OCI-LY7 (cell line): Measurements from ENCODE around the gene PGLYRP3. TPM values are rescaled to one million over a fixed set of nuclear protein-coding genes. Genes with fewer than 3 reads are reported as not detected.

Experiments used
- BruUV-seq: library from RNA; stranded (reverse); fragments of 400-500 nt; replicated peaks from 2 replicates; lab custom pipeline; 2021; lab: Mats Ljungman, UMichigan
- CTCF ChIA-PET: fragments of 300-600 bp; sonication (Branson Sonifier 250); formaldehyde crosslinking; loops from one replicate; lab custom pipeline; 2022; ENCODE audit warnings: antibody characterized with exemption; ENCODE audit not compliant: unreplicated experiment; lab: Charles Lee
- POLR2A ChIA-PET: fragments of 300-600 bp; sonication (Branson Sonifier 250); formaldehyde crosslinking; loops from one replicate; lab custom pipeline; 2022; ENCODE audit warnings: antibody characterized with exemption; lab: Charles Lee
- DNase-seq: peaks from one replicate; pipeline ENCODE4 v3.0.0-alpha.2; 2015; ENCODE audit warnings: low spot score
- H2AFZ ChIP-seq: fragments of 200-600 bp; sonication (generic), shearing (Covaris generic); 2 replicates; pipeline ENCODE4 v1.6.1; 2014; ENCODE audit warnings: mild to moderate bottlenecking, antibody characterized with exemption, low read length, moderate library complexity
- H3K27ac ChIP-seq: fragments of 200-600 bp; sonication (generic); 2 replicates; pipeline ENCODE4 v1.5.1; 2014; ENCODE audit warnings: mixed run types, low read depth, mild to moderate bottlenecking, moderate library complexity, low read length, inconsistent platforms; ENCODE audit not compliant: poor library complexity, severe bottlenecking
- H3K36me3 ChIP-seq: fragments of 200-600 bp; sonication (generic); 2 replicates; pipeline ENCODE4 v1.6.1; 2014; ENCODE audit warnings: mild to moderate bottlenecking, antibody characterized with exemption, low read length, moderate library complexity, mixed read lengths; ENCODE audit not compliant: insufficient read depth
- H3K4me1 ChIP-seq: fragments of 200-600 bp; sonication (generic); 2 replicates; pipeline ENCODE4 v1.5.1; 2014; ENCODE audit warnings: mild to moderate bottlenecking, low read length; ENCODE audit not compliant: insufficient read depth, poor library complexity, severe bottlenecking
- H3K4me2 ChIP-seq: fragments of 200-600 bp; sonication (generic); 2 replicates; pipeline ENCODE4 v1.6.1; 2014; ENCODE audit warnings: mild to moderate bottlenecking, low read length
- H3K4me3 ChIP-seq: fragments of 200-600 bp; sonication (generic); 2 replicates; pipeline ENCODE4 v1.5.1; 2014; ENCODE audit warnings: mild to moderate bottlenecking, low read depth, low read length; ENCODE audit not compliant: poor library complexity, severe bottlenecking
- H3K79me2 ChIP-seq: fragments of 200-600 bp; sonication (generic); 2 replicates; pipeline ENCODE4 v1.6.1; 2016; ENCODE audit warnings: low read depth, mild to moderate bottlenecking, low read length, moderate library complexity, mixed read lengths; ENCODE audit not compliant: insufficient read depth
- H3K9me2 ChIP-seq: fragments of 200-600 bp; sonication (generic); 2 replicates; pipeline ENCODE4 v1.6.1; 2016; ENCODE audit warnings: mild to moderate bottlenecking, low read length, mixed read lengths; ENCODE audit not compliant: insufficient read depth
- H3K9me3 ChIP-seq: fragments of 200-600 bp; sonication (generic); 2 replicates; pipeline ENCODE4 v1.6.1; 2014; ENCODE audit warnings: mild to moderate bottlenecking, mixed run types, low read length, mixed read lengths
- H4K20me1 ChIP-seq: fragments of 200-600 bp; sonication (generic); 2 replicates; pipeline ENCODE4 v1.6.1; 2014; ENCODE audit warnings: mild to moderate bottlenecking, antibody characterized with exemption, low read length, moderate library complexity, mixed read lengths; ENCODE audit not compliant: insufficient read depth
- EZH2phosphoT487 ChIP-seq: fragments of 200-600 bp; sonication (generic); IDR thresholded peaks from 2 replicates; pipeline ENCODE4 v1.6.1; 2018; ENCODE audit warnings: low read depth, borderline replicate concordance, mild to moderate bottlenecking, mixed run types, antibody characterized with exemption, low read length, moderate library complexity, mixed read lengths
- intact Hi-C: fragments of 100-400 bp; cut with micrococcal nuclease; formaldehyde crosslinking; loops from one replicate; pipeline ENCODE4 v1.10.0; 2022; ENCODE audit not compliant: unreplicated experiment
- total RNA-seq, 2 experiments: library from RNA; depleted of rRNA in 1 of 2; stranded (reverse); fragments of >200 nt in 1 of 2; shearing (Covaris generic) in 1 of 2; gene quantifications; 2 replicates each; pipeline ENCODE4 v1.2.3, GENCODE V29; 2014 to 2022
- TF ChIP-seq, protein P1 (sequence below): fragments of 200-600 bp; sonication (generic); conservative IDR thresholded peaks from 2 replicates; pipeline ENCODE4 v1.5.1; 2014; ENCODE audit warnings: mild to moderate bottlenecking, antibody characterized with exemption, low read length, moderate library complexity, mixed read lengths

Gene PGLYRP3
- total RNA-seq, 2 experiments from 2014 or later: not detected

DNA sequence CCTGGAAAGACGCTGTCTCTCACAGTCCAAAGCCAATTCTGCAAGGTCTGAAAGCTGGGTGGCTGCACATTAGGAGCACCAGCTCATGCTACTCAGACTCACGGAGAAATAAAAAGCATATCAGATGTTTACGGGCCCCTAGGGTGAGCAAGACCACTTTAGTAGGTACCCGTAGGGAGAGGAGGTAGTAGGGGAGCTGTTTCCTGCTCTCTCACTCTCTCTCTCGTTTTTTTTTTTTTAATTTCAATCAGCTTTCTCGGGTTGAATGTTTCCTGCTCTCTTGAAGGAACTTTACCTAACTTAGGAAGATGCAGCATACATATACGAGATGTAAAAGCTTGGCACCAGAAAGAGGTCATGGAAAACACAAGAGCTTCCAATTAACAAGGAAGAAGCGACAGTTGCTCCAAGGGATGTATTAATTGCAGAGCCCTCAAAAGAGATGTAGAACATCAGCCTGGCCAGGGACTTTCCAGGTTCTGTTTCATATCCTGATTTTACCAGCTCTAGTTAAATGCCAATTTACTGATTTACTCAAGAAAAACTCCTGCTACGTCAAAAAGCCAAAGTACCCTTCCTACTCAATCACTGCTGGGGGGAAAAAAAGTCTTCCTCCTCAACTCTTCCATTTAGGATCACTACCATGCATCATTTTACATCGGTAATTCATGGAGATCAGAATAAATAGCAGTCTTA lies 50.1 kb downstream of the PGLYRP3 start:
- POLR2A ChIA-PET: interaction anchor here (0.7 kb wide), 1 partner anchor 27 kb away, joined by 3 read pairs; no protein-coding TSS in a partner anchor
- Histone ChIP-seq H2AFZ (no peak overlapping the region), H3K4me1 (no peaks in the 10 kb centered on the region), H3K36me3 (no peaks in the 10 kb centered on the region), H4K20me1 (no peaks in the 10 kb centered on the region), H3K27ac (no peak overlapping the region), H3K4me2 (no peak overlapping the region), H3K9me2 (no peaks in the 10 kb centered on the region), H3K9me3 (no peaks in the 10 kb centered on the region), H3K4me3 (no peak overlapping the region), H3K79me2 (no peaks in the 10 kb centered on the region)
- intact Hi-C loops: no loop called here
- BruUV-seq: no TSS peak
- no peak for TF ChIP-seq EZH2phosphoT487
- TF ChIP-seq, protein P1, sequence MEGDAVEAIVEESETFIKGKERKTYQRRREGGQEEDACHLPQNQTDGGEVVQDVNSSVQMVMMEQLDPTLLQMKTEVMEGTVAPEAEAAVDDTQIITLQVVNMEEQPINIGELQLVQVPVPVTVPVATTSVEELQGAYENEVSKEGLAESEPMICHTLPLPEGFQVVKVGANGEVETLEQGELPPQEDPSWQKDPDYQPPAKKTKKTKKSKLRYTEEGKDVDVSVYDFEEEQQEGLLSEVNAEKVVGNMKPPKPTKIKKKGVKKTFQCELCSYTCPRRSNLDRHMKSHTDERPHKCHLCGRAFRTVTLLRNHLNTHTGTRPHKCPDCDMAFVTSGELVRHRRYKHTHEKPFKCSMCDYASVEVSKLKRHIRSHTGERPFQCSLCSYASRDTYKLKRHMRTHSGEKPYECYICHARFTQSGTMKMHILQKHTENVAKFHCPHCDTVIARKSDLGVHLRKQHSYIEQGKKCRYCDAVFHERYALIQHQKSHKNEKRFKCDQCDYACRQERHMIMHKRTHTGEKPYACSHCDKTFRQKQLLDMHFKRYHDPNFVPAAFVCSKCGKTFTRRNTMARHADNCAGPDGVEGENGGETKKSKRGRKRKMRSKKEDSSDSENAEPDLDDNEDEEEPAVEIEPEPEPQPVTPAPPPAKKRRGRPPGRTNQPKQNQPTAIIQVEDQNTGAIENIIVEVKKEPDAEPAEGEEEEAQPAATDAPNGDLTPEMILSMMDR: no peak
- DNase-seq: no peak
- CTCF ChIA-PET: interaction anchor here (1.0 kb wide), 1 partner anchor 9 kb away, joined by 3 read pairs; no protein-coding TSS in a partner anchor

DNA sequence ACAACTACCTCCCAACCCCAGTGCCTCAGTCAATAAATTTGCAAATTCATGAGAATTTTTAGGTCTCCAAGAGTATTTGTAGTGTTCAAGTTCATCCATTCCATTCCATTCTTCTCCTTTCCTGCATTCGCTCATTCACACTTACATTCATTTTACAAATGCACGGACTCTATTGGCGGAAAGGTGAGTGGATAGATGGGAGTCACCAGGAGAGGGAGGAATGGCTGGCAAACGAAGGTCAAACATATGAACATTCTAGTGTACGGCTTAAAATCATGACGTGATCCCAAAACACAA lies 50.7 kb downstream of the PGLYRP3 start:
- H3K36me3 ChIP-seq: no peaks in the 10 kb centered on the region
- no peak overlapping the region for H3K27ac ChIP-seq
- no peak overlapping the region for H2AFZ ChIP-seq
- intact Hi-C loops: no loop called here
- no TSS peak for BruUV-seq
- no peaks in the 10 kb centered on the region for H3K9me2 ChIP-seq
- no peaks in the 10 kb centered on the region for H3K4me1 ChIP-seq
- DNase-seq: no peak
- no peak overlapping the region for H3K4me2 ChIP-seq
- ChIA-PET POLR2A (no interaction called here), CTCF (interaction anchor here (1.0 kb wide), 1 partner anchor 8 kb away, joined by 3 read pairs; no protein-coding TSS in a partner anchor)
- H4K20me1 ChIP-seq: no peaks in the 10 kb centered on the region
- H3K79me2 ChIP-seq: no peaks in the 10 kb centered on the region
- no peaks in the 10 kb centered on the region for H3K9me3 ChIP-seq
- no peak for TF ChIP-seq EZH2phosphoT487
- TF ChIP-seq, protein P1: no peak
- H3K4me3 ChIP-seq: no peak overlapping the region

DNA sequence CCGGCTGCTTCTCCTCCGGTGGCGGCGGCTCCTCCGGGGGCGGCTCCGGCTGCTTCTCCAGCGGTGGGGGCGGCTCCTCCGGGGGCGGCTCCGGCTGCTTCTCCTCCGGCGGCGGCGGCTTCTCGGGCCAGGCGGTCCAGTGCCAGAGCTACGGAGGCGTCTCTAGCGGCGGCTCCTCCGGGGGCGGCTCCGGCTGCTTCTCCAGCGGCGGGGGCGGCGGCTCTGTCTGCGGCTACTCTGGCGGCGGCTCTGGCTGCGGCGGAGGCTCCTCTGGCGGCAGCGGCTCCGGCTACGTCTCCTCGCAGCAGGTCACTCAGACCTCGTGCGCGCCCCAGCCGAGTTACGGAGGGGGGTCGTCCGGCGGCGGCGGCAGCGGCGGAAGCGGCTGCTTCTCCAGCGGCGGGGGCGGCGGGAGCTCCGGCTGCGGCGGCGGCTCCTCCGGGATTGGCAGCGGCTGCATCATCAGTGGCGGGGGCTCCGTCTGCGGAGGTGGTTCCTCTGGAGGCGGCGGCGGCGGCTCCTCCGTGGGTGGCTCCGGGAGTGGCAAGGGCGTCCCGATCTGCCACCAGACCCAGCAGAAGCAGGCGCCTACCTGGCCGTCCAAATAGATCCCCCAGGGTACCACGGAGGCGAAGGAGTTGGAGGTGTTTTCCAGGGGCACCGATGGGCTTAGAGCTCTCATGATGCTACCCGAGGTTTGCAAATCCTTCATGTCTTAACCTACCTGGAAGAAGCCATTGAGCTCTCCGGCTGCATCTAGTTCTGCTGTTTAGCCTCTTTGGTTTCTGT lies 51.3 kb downstream of the PGLYRP3 start:
- no peaks in the 10 kb centered on the region for H3K9me2 ChIP-seq
- no peaks in the 10 kb centered on the region for H3K4me1 ChIP-seq
- no peak overlapping the region for H2AFZ ChIP-seq
- intact Hi-C loops: no loop called here
- H3K4me2 ChIP-seq: no peak overlapping the region
- TF ChIP-seq, protein P1: no peak
- no peak for TF ChIP-seq EZH2phosphoT487
- no peak overlapping the region for H3K27ac ChIP-seq
- no peak for DNase-seq
- POLR2A ChIA-PET: no interaction called here
- H3K4me3 ChIP-seq: no peak overlapping the region
- H4K20me1 ChIP-seq: no peaks in the 10 kb centered on the region
- CTCF ChIA-PET: no interaction called here
- H3K79me2 ChIP-seq: no peaks in the 10 kb centered on the region
- H3K9me3 ChIP-seq: no peaks in the 10 kb centered on the region
- no peaks in the 10 kb centered on the region for H3K36me3 ChIP-seq
- BruUV-seq: no TSS peak
